Spleen (tissue), 11 donors: ENCODE data around the gene NAA80. TPM values are rescaled to one million over a fixed set of nuclear protein-coding genes. Genes with fewer than 3 reads are reported as not detected.
A peak's percentile ranks its signal among the peaks of the same experiment; 100 is the strongest.

Source experiments
- DNase-seq: peaks from one replicate; pipeline ENCODE4 v3.0.0-alpha.2; 2020
- H3K27ac ChIP-seq, 8 donors: fragments of 200-600 bp; sonication (generic) in 7 of 8; 1 replicate in 4 of 8; 2 replicates in 4 of 8; pipeline versions ENCODE4 v1.5.0 to v1.8.0; 2016 to 2021; ENCODE audit warnings: inconsistent platforms in 4 of 8, mild to moderate bottlenecking in 4 of 8, moderate library complexity in 1 of 8
- H3K27me3 ChIP-seq, 7 donors: fragments of 200-600 bp; sonication (generic) in 6 of 7; replicated peaks in 1 of 7; 1 replicate in 4 of 7; 2 replicates in 3 of 7; pipeline versions ENCODE4 v1.5.0 to v1.8.0; 2016 to 2021; ENCODE audit warnings: inconsistent platforms in 3 of 7, mild to moderate bottlenecking in 1 of 7
- H3K36me3 ChIP-seq, 6 donors: fragments of 200-600 bp; sonication (generic) in 5 of 6; 1 replicate in 4 of 6; 2 replicates in 2 of 6; pipeline versions ENCODE4 v1.5.0 to v1.8.0; 2016 to 2021; ENCODE audit warnings: inconsistent platforms in 2 of 6
- H3K4me1 ChIP-seq, 6 donors: fragments of 200-600 bp; sonication (generic) in 5 of 6; 1 replicate in 3 of 6; 2 replicates in 3 of 6; pipeline versions ENCODE4 v1.5.0 to v1.8.0; 2016 to 2021; ENCODE audit warnings: inconsistent platforms in 3 of 6
- H3K4me3 ChIP-seq, 8 donors: fragments of 200-600 bp; sonication (generic) in 7 of 8; 1 replicate in 4 of 8; 2 replicates in 4 of 8; pipeline versions ENCODE4 v1.5.0 to v1.8.0; 2016 to 2021; ENCODE audit warnings: inconsistent platforms in 4 of 8, mild to moderate bottlenecking in 4 of 8, moderate library complexity in 2 of 8
- H3K9me3 ChIP-seq, 8 donors: fragments of 200-600 bp; sonication (generic) in 7 of 8; 1 replicate in 4 of 8; 2 replicates in 4 of 8; pipeline versions ENCODE4 v1.5.0 to v1.8.0; 2016 to 2021; ENCODE audit warnings: inconsistent platforms in 4 of 8
- CTCF ChIP-seq, 11 experiments: fragments of 200-600 bp in 7 of 11; fragments of 450-650 bp in 4 of 11; sonication (generic) in 4 of 11; IDR thresholded peaks in 8 of 11; conservative IDR thresholded peaks in 3 of 11; 1 replicate in 7 of 11; 2 replicates in 4 of 11; pipeline versions ENCODE4 v1.4.0 to v1.8.0; 2016 to 2021; ENCODE audit warnings: antibody characterized with exemption in 11 of 11, inconsistent platforms in 4 of 11, mild to moderate bottlenecking in 1 of 11
- POLR2A ChIP-seq, 3 donors: fragments of 450-650 bp; IDR thresholded peaks; one replicate each; pipeline ENCODE4 v1.5.1; 2017; ENCODE audit warnings: antibody characterized with exemption in 3 of 3, mild to moderate bottlenecking in 1 of 3
- POLR2AphosphoS5 ChIP-seq, 3 donors: sonication (generic); formaldehyde crosslinking; IDR thresholded peaks; one replicate each; pipeline ENCODE4 v1.5.1; 2017; ENCODE audit warnings: antibody characterized with exemption in 3 of 3
- WGBS, 5 donors: extraction: QIAGEN DNeasy Blood & Tissue Kit in 3 of 5; methylation state at CpG; one replicate each; pipeline versions ENCODE4 v1.1.5 to v1.1.7; 2013 to 2018; 5-methylcytosine and 5-hydroxymethylcytosine counted together
- intact Hi-C: fragments of 100-400 bp; cut with DNase I; formaldehyde crosslinking; loops from one replicate; pipeline ENCODE4 v1.15.0; 2023; ENCODE audit warnings: low total_unique reads
- polyA plus RNA-seq, 3 donors: library from polyadenylated mRNA; stranded (reverse); fragments of 200-250 nt; gene quantifications; one replicate each; pipeline ENCODE4 v1.2.1, GENCODE V29; 2013
- total RNA-seq, 7 donors: library from RNA; depleted of rRNA in 3 of 7; stranded (reverse); fragments of >200 nt in 3 of 7; fragmentation: NEBNext Ultra II Directional in 4 of 7; extraction: Animal tissue kit (Norgen Biotek cat#: 25700) in 4 of 7; gene quantifications; one replicate each; pipeline versions ENCODE4 v1.1.0 to v1.2.1, GENCODE V29; 2016 to 2021
- donor health status: healthy with polysubstance abuse.
- donor health status: DM: no; HTN: no; CAD: no; lungs with moderate emphysema.
- donor health status: DM: no; HTN: no; CAD: no.
- donor health status: Bipolar disorder and iron deficiency.
- donor health status: healthy.
- donor health status: DM: no; HTN: no; CAD: no.
- donor health status: DM: yes; HTN: yes; CAD: no.

The NAA80 gene
- total and polyA plus RNA-seq, 10 donors, result 7.8 to 15.5 (median 12.8) TPM

DNA sequence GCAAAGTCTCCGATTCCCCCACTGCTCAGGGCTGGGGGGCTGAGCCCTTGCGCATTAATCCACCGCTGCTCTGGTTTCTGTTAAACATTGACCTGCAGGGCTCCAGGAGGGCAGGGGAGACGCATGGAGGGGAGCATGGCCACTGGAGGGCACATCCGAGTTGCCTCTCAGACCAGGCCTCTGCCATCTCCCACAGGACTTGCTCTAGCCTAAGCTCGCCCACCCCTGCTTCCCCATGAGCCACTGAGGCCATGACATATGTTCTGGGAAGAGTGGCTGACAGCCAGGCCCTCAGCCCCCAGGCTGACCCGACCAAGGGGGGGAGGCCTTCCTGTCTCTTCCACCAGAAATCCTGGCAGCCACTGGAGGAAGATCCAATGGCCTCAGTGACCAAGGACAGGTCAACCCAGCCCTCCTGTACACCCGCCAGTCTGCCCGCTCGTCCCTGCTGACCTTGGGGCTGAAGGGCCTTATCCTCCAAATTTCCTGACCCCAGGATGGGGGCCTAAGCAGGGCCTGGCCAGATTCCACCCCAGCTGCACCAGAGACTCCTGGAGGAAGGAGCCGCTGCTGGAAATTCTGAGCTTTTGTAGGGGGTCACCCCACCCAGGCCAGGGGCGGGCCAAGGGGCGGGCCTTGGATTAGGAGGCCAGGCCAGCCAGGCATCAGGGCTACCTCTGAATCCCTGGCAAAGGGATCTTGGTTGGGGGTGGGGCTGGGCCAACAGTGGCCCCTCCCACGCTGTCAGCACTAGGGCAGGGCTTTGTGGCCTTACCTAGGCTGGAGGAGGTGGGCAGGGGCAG is 4.0 kb upstream of the NAA80 start, which contains the start of gene HYAL1:
HYAL1 (minus strand) TSS at position 562 of the 803 bp plus-strand sequence. CDS start 618 bp downstream, outside the sequence.
- peaks cover 0 to 8% (median 0%) of the 10 kb centered on the region in 6 donors for H3K36me3 ChIP-seq
- peak within 1 kb of the TSS; percentile 6 to 90 (median 34) for H3K4me3 ChIP-seq
- intact Hi-C loops, result no loop called here
- H3K27ac ChIP-seq, result peak within 1 kb of the TSS; percentile 2 to 98 (median 94)
- WGBS, 5 donors, result 38 to 73% (median 56%) methylated on average over 9 to 14 of the region's 14 CpGs
- H3K9me3 ChIP-seq, result peaks cover 0 to 10% (median 5%) of the 10 kb centered on the region in 8 donors
- no peaks in the 10 kb centered on the region for H3K27me3 ChIP-seq
- TF ChIP-seq POLR2A (IDR thresholded peaks at IDR 0.05) (no peak), POLR2AphosphoS5 (IDR thresholded peaks at IDR 0.05) (peak; percentile 86 to 88 (median 86)), CTCF (IDR thresholded peaks at IDR 0.05 in 8 of 11, conservative IDR thresholded peaks at IDR 0.05 in 3 of 11) (peak in 1 of 11 experiments; percentile 34)
- H3K4me1 ChIP-seq, result peaks cover 14 to 70% (median 38%) of the 10 kb centered on the region in 6 donors
- peak; percentile 91 for DNase-seq

GRCh38 chr3:50302095-50303012 is 3.1 kb upstream of the NAA80 start:
- Histone ChIP-seq H3K27me3 (no peaks in the 10 kb centered on the region), H3K9me3 (peaks cover 0 to 1% (median 0%) of the 10 kb centered on the region in 8 donors), H3K4me3 (peak overlapping the region; percentile 6 to 90 (median 34)), H3K27ac (peak overlapping the region; percentile 2 to 98 (median 94)), H3K4me1 (peaks cover 18 to 79% (median 45%) of the 10 kb centered on the region in 6 donors), H3K36me3 (peaks cover 0 to 5% (median 0%) of the 10 kb centered on the region in 6 donors)
- 71 to 83% (median 78%) methylated on average over 24 to 32 of the region's 32 CpGs for WGBS, 5 donors
- peak; percentile 18 to 69 (median 22) for TF ChIP-seq POLR2AphosphoS5 (IDR thresholded peaks at IDR 0.05)
- no peak for TF ChIP-seq CTCF (IDR thresholded peaks at IDR 0.05 in 8 of 11, conservative IDR thresholded peaks at IDR 0.05 in 3 of 11)
- DNase-seq, result peak; percentile 79
- intact Hi-C loops, result no loop called here

- H3K36me3 ChIP-seq, result peaks cover 0 to 10% (median 0%) of the 10 kb centered on the region in 6 donors
- H3K4me3 ChIP-seq, result peak overlapping the region in 6 of 8 donors; percentile 27 to 90 (median 59)
- peaks cover 18 to 75% (median 47%) of the 10 kb centered on the region in 6 donors for H3K4me1 ChIP-seq
- intact Hi-C loops, result no loop called here
- peak overlapping the region; percentile 31 to 98 (median 94) for H3K27ac ChIP-seq
- 61 to 87% (median 79%) methylated on average over 6 of the region's 6 CpGs for WGBS, 5 donors
- peak; percentile 80 for DNase-seq
- no peaks in the 10 kb centered on the region for H3K27me3 ChIP-seq
- no peaks in the 10 kb centered on the region for H3K9me3 ChIP-seq
- no peak for TF ChIP-seq POLR2A (IDR thresholded peaks at IDR 0.05)
- no peak for TF ChIP-seq POLR2AphosphoS5 (IDR thresholded peaks at IDR 0.05)
- no peak for TF ChIP-seq CTCF (IDR thresholded peaks at IDR 0.05 in 8 of 11, conservative IDR thresholded peaks at IDR 0.05 in 3 of 11)
Measured at GRCh38 chr3:50300681-50301254, 1.6 kb upstream of the NAA80 start.
